Calu3 (cell line): ENCODE measurements around the gene SERPINB10. TPM values are rescaled to one million over a fixed set of nuclear protein-coding genes. Genes with fewer than 3 reads are reported as not detected.
"Not testable (repeated sequence)": the region's sequence is repeated elsewhere in the genome, so short reads cannot be mapped to it uniquely, and the experiment has no call there.

ENCODE experiments used
- BruUV-seq: library from RNA; stranded (reverse); fragments of 400-500 nt; replicated peaks from 2 replicates; lab custom pipeline; 2021; lab: Mats Ljungman, UMichigan
- CTCF ChIA-PET: fragments of 300-600 bp; sonication (Branson Sonifier 250); formaldehyde crosslinking; loops from one replicate; lab custom pipeline; 2022; ENCODE audit warnings: antibody characterized with exemption; lab: Charles Lee
- DNase-seq: peaks from one replicate; pipeline ENCODE4 v3.0.0; 2022
- H3K27ac Mint-ChIP-seq: one replicate; pipeline ENCODE4 v1.8.0; 2022; ENCODE audit warnings: mixed read lengths; ENCODE audit not compliant: unreplicated experiment
- H3K27me3 Mint-ChIP-seq: one replicate; pipeline ENCODE4 v1.8.0; 2022; ENCODE audit warnings: mixed read lengths; ENCODE audit not compliant: unreplicated experiment
- H3K36me3 Mint-ChIP-seq: one replicate; pipeline ENCODE4 v1.8.0; 2022; ENCODE audit warnings: mild to moderate bottlenecking, moderate library complexity, mixed read lengths; ENCODE audit not compliant: insufficient read depth, unreplicated experiment
- H3K4me1 Mint-ChIP-seq: one replicate; pipeline ENCODE4 v1.8.0; 2022; ENCODE audit warnings: mild to moderate bottlenecking, low read depth, mixed read lengths; ENCODE audit not compliant: unreplicated experiment
- H3K4me3 Mint-ChIP-seq: one replicate; pipeline ENCODE4 v1.8.0; 2022; ENCODE audit warnings: mild to moderate bottlenecking, low read depth, moderate library complexity, mixed read lengths; ENCODE audit not compliant: unreplicated experiment
- H3K9me3 Mint-ChIP-seq: one replicate; pipeline ENCODE4 v1.8.0; 2022; ENCODE audit warnings: low read depth, mixed read lengths; ENCODE audit not compliant: unreplicated experiment
- intact Hi-C: fragments of 100-400 bp; cut with micrococcal nuclease; formaldehyde crosslinking; loops from one replicate; pipeline ENCODE4 v1.10.0; 2022; ENCODE audit not compliant: unreplicated experiment
- total RNA-seq: library from RNA; stranded (reverse); gene quantifications from 2 replicates; pipeline ENCODE4 v1.2.3, GENCODE V29; 2022
- TF ChIP-seq, protein P1 (sequence below): fragments of 200-600 bp; IDR thresholded peaks from one replicate; pipeline ENCODE4 v1.8.0; 2022; ENCODE audit warnings: antibody characterized with exemption; ENCODE audit not compliant: unreplicated experiment

SERPINB10 gene
- total RNA-seq, 1 experiment from 2014 or later, result not detected

DNA sequence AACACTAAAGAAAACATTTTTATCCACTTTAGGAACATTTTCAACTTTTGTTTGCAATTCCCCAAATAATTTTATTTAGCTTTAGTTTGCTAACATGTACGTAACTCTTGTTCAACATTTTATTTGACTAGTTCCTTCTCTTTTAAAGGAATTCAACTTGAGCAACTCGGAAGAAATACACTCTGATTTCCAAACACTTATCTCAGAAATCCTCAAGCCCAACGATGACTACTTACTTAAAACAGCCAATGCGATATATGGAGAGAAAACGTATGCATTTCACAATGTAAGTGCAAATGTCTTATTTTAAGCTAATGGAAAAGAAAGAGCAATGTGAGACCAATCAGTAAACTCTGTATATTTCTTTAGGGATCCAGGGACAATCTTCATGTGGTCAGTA is 10.1 kb downstream of the SERPINB10 start:
- no peaks in the 10 kb centered on the region for H3K36me3 Mint-ChIP-seq
- intact Hi-C loops, result no loop called here
- no TSS peak for BruUV-seq
- CTCF ChIA-PET, result no interaction called here
- no peaks in the 10 kb centered on the region for H3K9me3 Mint-ChIP-seq
- H3K4me1 Mint-ChIP-seq, result no peaks in the 10 kb centered on the region
- no peaks in the 10 kb centered on the region for H3K27me3 Mint-ChIP-seq
- no peak overlapping the region for H3K4me3 Mint-ChIP-seq
- H3K27ac Mint-ChIP-seq, result no peak overlapping the region
- TF ChIP-seq, protein P1, sequence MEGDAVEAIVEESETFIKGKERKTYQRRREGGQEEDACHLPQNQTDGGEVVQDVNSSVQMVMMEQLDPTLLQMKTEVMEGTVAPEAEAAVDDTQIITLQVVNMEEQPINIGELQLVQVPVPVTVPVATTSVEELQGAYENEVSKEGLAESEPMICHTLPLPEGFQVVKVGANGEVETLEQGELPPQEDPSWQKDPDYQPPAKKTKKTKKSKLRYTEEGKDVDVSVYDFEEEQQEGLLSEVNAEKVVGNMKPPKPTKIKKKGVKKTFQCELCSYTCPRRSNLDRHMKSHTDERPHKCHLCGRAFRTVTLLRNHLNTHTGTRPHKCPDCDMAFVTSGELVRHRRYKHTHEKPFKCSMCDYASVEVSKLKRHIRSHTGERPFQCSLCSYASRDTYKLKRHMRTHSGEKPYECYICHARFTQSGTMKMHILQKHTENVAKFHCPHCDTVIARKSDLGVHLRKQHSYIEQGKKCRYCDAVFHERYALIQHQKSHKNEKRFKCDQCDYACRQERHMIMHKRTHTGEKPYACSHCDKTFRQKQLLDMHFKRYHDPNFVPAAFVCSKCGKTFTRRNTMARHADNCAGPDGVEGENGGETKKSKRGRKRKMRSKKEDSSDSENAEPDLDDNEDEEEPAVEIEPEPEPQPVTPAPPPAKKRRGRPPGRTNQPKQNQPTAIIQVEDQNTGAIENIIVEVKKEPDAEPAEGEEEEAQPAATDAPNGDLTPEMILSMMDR, result no peak
- no peak for DNase-seq

DNA sequence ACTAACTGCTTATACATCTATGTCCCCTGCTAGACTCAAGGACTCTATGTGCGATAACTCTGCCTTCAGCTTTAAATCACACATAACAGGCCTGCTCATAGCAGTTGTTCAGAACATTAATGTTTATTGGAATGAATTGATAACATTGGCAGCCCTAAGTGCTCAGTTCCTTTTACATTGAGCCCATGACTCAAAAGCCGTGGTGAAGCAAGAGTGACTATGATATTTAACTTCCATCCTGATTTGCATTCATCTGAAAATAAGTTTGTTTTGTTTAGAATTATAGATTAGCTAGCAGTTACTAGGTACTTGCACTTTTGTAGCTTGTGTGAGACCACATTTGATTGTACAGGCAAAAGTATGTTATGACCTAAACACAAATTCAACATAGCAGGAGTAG is 14.3 kb downstream of the SERPINB10 start:
- no peak for DNase-seq
- no peaks in the 10 kb centered on the region for H3K36me3 Mint-ChIP-seq
- no peaks in the 10 kb centered on the region for H3K27me3 Mint-ChIP-seq
- H3K4me3 Mint-ChIP-seq, result no peak overlapping the region
- intact Hi-C loops, result no loop called here
- H3K9me3 Mint-ChIP-seq, result no peaks in the 10 kb centered on the region
- TF ChIP-seq, protein P1, result no peak
- BruUV-seq, result no TSS peak
- CTCF ChIA-PET, result no interaction called here
- H3K27ac Mint-ChIP-seq, result no peak overlapping the region
- H3K4me1 Mint-ChIP-seq, result no peaks in the 10 kb centered on the region

DNA sequence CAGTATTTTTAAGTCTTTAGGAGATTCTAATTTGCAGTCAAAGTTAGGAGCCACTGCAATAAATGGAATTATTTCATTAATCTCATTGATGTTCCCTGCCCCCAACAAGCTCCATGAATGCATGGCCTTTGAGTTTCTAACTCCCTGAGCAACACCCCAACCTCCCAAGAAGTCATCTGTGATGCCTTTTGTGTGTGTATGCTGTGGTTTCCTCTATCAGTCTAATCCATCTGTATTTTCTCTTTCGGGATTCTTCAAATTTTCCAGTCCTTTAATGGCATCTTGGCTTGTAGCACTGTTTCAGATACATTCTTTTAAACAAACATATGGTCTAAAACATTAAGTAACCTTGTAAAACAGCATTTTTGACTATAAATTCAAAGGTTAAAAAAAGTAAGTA is 16.8 kb downstream of the SERPINB10 start:
- no peaks in the 10 kb centered on the region for H3K4me1 Mint-ChIP-seq
- no TSS peak for BruUV-seq
- DNase-seq, result no peak
- no peaks in the 10 kb centered on the region for H3K9me3 Mint-ChIP-seq
- H3K36me3 Mint-ChIP-seq, result no peaks in the 10 kb centered on the region
- no peaks in the 10 kb centered on the region for H3K27me3 Mint-ChIP-seq
- no peak overlapping the region for H3K27ac Mint-ChIP-seq
- TF ChIP-seq, protein P1, result no peak
- H3K4me3 Mint-ChIP-seq, result no peak overlapping the region
- CTCF ChIA-PET, result no interaction called here
- intact Hi-C loops, result no loop called here

DNA sequence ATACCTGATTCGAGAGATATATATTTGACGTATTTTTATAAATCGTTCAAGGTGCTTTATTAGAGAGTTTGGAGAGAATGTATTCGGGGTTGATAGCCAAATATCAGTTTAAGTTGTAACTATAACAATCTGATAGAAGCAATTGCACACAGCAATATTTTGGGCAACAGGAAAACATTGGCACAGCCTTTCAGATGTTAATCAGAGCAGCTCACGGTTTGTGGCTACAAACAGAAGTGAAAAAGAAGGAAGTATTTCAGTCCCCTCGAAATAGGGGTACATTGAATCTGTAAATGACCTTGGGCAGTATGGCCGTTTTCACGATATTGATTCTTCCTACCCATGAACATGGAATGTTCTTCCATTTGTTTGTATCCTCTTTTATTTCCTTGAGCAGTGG is 20.6 kb downstream of the SERPINB10 start:
- TF ChIP-seq, protein P1, result no peak
- H3K4me1 Mint-ChIP-seq, result no peaks in the 10 kb centered on the region
- no TSS peak for BruUV-seq
- no peak overlapping the region for H3K27ac Mint-ChIP-seq
- no peaks in the 10 kb centered on the region for H3K27me3 Mint-ChIP-seq
- no peaks in the 10 kb centered on the region for H3K36me3 Mint-ChIP-seq
- intact Hi-C loops, result no loop called here
- DNase-seq, result no peak
- CTCF ChIA-PET, result no interaction called here
- H3K4me3 Mint-ChIP-seq, result no peak overlapping the region
- H3K9me3 Mint-ChIP-seq, result no peaks in the 10 kb centered on the region

DNA sequence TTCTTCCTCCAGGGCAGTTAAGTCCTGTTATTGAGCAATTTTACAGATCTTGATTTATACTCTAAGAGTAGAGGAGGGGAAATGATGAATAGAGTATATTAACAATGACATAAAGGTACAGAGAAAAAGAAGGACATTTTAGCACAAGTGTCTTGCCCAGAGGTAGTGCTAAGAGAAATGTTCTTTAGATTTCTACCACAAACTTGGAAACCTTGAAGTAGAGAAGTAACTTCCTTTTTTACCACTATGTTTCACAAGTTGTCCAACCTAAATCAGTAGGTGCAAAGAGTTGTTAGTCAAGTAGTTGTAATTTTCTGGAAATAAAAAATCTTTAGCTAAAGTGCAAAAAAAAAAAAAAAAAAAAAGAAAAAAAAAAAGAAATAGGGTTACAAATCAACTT is 21.6 kb downstream of the SERPINB10 start:
- intact Hi-C loops, H3K9me3 Mint-ChIP-seq, BruUV-seq, H3K4me1 Mint-ChIP-seq, H3K4me3 Mint-ChIP-seq, H3K27ac Mint-ChIP-seq, H3K27me3 Mint-ChIP-seq, CTCF ChIA-PET, H3K36me3 Mint-ChIP-seq, DNase-seq: not testable (repeated sequence)
